Measurements from ENCODE around the gene AGAP1.

- TF ChIP-seq CTCF (IDR thresholded peaks at IDR 0.05), result no peak
- TF ChIP-seq POLR2A (IDR thresholded peaks at IDR 0.05), result no peak
- TF ChIP-seq POLR2AphosphoS5 (IDR thresholded peaks at IDR 0.05), result no peak
Measured at GRCh38 chr2:236119003-236119402, 625.2 kb downstream of the AGAP1 start.
